HG03175 (cell line): ENCODE results near the gene KIAA1217.

Experiments
- ATAC-seq: cut with Tn5 transposase; IDR thresholded peaks from one replicate; pipeline ENCODE4 v1.9.1; 2021; ENCODE audit warnings: mild to moderate bottlenecking, moderate library complexity; ENCODE audit not compliant: unreplicated experiment

Gene KIAA1217

DNA sequence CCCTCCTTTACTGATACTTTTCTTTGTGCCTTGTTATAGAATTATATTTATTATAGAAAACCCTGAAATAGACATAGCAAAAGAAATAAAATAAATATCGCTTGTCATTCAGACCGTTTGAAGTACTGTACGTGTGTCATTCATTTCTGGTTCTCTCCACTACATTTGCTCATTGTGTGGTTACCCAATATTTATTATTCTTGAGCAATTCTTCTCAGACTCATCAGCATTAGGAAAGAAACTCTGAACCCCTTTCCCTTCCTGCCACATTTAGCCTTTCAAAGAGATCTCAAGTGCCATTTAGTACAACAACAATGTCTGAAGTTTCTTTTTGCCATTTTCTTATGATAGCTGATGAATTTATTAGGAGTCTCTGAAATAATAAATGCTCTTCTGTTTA lies 154.1 kb downstream of the KIAA1217 start:
- no peak for ATAC-seq

DNA sequence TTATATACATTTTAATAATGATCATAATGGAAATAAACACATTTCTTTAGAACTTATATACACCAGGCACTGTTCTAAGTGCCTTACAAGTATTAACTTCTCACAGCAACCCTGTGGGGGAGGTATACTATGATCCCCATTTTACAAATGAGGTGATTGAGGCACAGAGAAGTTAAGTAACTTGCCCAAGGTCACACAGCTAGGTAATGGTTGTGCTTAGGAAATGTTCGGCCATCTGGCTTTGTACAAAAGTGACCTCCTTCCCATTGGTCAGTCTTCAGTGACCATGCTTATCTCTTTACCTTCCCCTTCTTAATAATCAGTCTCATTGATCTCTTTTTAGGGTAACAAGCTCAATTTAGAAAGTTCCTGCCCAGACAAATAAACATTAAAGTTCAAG lies 158.8 kb downstream of the KIAA1217 start:
- ATAC-seq: no peak

DNA sequence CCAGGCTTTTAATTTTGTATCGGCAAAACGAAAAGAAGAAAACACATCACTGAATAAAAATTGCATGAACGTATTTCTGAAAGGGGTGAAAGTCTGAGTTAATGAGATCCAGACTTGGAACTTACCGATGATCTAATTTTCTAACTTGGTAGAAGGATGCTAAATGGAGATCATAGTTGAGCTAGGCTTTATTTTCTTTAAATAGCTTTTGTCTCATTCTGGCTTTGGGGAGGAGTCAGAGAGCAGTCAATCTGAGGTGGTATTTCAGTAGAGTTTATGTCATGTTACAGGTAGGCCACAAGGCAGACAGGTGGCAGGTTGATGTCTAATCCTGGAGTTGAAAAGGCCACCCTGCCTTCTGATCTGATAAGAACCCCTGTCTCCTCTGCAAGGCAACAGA lies 161.9 kb downstream of the KIAA1217 start:
- no peak for ATAC-seq

DNA sequence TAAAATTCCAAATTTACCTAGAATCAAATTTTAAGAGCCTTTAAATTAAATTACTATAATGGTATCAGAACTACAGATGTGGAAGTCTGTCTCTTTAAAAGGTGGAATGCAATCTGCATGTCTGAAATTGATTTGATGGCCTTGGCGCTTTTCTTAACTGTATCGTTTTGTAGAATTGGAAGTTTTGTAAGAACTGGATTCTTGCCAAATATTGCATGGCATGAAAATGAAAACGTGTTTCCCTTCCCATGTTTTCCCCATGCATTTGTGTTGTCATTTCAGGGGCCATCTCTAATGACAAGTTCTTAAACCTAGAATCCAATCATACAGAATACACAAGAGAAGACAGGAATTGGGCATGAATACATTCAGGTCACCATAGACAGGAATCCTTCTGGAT lies 162.5 kb downstream of the KIAA1217 start:
- no peak for ATAC-seq

DNA sequence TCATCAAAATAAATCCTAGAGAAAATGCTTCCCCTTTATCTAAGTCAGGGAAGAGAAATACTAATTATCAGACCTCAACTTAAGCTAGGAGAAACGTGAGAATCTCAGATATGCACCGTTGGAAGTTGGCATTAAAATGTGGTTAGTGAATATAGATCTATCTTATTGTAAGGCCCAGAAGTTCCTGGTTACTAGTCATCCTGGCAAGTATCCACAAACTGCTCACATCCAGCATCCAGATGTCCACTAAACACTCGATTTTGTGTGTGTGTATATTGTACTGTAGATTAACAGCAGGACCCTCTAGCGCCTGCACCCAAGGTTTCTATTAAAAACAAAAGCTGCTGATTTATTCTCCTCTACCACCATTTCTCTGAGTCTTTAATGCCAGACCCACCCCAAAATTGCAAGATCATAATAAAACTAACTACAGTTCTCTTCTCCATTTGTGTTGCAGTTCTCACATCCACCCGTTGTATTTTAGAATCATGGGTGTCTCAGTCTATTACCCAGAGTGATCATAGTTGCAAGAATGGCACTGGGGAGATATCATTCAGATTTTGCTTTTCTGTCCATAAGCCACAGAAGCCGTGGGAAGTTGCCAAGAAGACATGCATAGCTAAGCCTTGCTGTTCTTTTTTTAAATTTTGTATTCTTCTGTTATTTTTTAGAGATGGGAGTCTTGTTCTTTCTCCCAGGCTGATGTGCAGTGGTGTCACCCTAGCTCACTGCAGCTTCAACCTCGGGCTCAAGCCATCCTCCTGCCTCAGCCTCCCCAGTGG lies 165.4 kb downstream of the KIAA1217 start:
- no peak for ATAC-seq

DNA sequence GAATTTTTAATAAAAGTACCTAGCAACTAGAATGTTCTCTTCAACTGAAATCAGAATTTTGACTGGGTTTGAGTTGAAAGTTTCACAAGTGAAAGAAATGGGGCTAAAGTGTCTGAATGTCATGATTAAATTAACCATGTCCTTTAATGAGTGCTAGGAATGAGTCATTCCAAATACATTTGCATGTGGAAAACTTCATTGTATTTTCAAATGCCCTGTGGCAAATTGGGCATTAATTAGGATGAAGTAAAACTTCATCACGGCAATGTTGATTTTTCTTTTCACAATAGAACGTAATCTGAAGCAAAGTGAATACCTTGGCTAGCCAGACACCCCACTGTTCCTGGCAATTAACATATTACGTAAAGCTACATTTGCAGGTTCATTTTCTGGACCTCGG lies 166.6 kb downstream of the KIAA1217 start:
- no peak for ATAC-seq

DNA sequence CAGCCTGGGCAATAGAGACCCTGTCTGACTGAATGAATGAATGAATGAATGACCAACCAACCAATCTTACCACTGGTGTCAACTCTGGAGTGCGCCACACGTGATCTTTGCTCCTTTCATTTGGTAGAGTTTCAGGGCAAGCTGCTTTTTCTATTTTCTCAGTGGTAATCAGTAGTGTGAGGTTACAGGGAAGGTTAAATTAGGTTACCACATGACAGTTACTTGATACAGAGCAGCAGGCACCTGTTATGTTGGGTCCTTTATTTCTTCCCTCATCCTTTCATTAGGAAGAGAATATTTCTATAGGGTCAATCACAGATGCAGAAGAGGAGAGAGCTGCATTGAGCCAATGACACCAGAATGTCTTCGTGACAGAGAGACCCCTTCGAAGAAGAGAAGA lies 167.8 kb downstream of the KIAA1217 start:
- ATAC-seq: no peak

DNA sequence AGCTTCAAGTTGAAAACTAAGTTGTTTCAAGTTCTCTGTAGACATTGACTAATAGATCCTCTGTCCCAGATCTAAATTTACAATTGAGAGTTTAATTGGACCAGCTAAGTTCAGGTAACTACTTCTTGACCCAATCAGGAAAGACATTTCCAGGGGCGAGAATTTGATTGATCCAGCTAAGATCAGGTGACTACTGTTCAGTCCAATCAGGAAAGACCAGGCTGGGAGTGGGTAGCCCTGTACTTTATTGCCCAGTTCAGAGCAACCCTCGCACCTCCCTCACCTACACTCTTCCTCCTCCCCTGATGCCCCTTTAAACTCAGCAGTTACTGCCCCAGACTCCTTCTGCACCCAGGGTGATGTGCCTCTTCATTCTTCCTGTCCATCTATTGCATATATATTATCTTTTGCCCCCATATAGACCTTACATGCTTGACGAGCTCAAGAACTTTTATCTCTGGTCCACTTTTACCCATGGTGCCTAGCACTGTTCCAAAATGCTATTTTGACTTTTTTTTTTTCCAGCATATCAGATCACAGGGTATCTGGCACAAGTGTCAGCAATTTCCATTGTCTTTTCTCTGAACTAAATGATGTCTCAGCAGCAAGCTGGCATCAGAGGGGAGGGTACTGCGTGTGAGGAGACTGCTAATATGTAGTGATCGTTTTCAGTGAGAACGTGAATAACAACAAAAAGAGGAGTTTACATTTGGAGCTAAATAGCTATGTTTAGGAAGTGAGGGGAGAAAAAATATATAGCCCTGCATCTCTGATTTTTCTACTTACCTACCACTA lies 169.4 kb downstream of the KIAA1217 start:
- no peak for ATAC-seq

DNA sequence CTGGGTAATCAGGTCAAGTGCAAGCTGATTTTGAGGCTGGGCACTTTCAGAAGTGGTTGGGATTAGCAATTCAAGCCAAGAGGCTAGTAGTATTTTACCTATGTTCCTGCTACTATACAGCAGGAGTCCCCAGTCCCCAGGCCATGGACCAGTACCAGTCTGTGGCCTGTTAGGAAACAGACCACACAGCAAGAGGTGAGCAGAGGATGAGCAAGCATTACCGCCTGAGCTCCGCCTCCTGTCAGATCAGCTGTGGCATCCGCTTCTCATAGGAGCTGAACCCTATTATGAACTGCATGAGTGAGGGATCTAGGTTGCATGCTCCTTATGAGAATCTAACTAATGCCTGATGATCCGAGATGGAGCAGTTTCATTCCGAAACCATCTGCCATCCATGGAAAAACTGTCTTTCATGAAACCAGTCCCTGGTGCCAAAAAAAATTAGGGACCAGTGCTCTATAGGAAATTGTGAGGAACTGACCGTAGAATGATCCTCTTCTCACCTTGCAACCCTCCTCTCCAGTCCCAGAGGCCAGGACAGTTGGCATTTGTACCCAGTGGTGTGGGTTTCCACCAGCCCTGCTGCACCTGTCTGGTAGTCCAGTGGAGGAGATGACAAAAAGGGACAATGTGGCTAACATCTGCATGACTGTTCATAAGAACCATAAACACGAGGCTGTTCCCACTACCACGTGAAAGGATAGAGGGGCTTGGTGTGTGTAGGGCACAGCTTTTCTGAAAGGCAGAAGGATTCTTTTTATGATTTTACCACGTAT lies 172.5 kb downstream of the KIAA1217 start:
- ATAC-seq: no peak

DNA sequence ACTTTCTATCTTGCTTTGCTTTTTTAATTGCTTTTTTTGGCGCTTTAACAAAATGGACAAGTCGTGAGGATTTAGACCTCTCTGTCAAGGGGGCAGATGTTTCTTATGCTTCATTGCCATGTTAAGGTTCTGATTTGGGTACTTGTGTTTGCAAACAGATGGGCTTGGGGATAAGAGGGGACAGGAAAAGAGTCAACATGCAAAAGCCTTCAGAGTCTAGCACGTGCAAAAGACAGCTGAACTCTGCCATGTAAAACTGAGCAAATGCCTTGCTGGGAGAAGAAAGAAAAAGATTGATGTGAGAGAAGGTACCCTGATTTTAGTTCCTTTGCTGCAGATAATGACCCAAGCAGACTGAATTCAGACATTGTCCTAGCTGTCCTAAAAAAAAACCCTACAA lies 173.1 kb downstream of the KIAA1217 start:
- ATAC-seq: no peak

DNA sequence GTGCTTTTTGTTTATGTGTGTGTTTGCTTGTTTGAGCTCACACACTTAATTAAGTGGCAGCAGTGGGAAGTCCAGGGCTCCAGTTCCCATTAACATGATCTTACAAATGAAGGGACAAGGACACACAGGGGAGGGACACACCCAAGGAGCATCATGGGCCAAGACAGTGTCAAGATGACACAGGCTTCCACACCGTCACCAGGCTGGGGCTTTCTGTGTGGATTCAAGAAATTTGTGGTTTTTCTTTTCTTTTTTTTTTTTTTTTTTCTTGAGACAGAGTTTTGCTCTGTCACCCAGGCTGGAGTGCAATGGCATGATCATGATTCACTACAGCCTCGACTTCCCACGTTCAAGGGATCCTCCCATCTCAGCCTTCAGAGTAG lies 173.6 kb downstream of the KIAA1217 start:
- no peak for ATAC-seq

DNA sequence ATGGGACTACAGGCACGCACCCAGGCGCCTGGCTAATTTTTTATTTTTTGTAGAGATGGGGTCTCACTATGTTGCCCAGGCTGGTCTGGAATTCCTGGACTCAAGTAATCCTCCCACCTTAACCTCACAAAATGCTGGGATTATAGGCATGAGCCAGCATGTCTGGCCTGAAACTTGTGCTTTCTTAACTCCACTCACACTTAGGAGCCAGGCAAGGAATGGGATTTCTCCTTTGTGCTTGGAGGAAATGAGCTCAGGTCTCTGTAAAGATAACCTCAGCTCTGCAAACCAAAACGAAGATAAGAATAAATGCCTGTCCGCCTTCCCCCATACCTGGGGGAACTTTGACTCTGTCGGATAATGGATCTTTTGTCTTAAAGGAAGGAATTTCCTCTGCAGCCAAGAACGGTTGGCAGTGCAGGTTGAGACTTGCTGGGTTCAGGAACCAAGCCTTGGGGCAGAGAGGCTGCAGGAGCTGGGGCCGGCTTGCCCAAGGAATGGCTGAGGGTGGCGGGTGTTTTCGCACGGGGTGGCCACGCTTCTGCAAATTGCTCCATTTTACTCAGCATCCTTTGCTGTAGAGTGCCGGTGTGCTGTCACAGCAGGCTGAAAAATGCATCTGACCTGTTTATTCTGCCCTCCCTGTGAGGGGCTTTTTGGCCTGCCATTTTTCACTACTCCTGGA lies 174.2 kb downstream of the KIAA1217 start:
- ATAC-seq: peak; percentile 62

DNA sequence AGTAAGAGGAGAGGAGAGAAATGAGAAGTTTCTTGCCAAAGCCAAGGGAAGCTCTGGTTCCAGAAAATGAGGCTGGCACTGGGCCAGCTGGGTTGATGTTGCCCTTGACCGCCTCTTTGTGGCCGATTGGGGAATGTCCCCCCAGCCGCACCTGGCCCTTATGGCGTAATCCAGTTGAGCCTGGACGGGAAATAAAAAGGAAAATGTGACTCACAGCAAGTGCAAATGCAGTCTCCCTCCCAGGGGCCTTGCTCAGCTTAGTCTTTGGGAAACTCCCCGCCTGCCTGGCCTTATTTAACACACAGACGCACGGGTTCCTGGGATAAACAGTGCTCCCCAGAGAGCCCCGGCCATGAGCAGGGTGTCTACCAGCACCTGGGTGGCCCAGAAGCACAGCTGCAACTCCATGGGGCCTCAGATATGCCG lies 174.8 kb downstream of the KIAA1217 start:
- ATAC-seq: peak; percentile 95

DNA sequence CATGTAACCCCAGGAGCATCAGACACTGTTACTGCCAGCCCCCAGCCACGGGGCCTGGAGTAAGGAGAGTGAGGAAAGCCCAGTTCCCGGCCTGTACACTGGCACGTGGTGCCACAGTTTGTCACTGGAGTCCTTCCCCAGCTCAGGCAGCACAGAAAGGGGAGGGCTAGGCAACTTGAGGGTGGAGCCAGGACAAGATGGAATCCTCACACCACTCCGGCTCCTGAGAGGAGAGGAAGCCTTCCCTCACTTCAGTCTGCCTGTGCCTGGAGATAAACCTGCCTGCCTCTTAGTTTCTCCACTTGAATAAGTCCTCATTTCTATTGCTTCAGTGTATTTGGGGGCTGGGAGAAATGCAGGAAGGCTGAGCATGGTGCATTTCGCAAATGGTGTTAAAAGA lies 176.0 kb downstream of the KIAA1217 start:
- no peak for ATAC-seq

DNA sequence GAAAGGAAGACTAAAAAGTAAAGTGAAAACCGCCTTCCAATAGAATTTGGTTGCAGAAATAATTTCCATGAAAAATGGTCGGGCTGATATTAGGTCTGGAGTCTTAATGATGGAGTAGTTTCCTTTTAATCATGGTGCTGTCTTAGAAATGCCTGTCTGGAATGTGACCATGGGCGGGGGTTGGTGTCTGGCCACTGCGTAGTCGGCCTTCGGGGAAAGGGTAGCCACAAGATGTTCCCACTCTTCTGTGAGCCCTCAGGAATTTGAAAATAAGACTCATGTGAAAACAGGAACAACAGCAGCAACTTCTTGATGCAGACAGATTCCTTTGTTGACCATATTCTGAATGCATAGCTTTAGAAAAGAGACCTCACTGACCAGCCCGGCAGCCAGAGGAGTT lies 176.8 kb downstream of the KIAA1217 start:
- ATAC-seq: no peak

DNA sequence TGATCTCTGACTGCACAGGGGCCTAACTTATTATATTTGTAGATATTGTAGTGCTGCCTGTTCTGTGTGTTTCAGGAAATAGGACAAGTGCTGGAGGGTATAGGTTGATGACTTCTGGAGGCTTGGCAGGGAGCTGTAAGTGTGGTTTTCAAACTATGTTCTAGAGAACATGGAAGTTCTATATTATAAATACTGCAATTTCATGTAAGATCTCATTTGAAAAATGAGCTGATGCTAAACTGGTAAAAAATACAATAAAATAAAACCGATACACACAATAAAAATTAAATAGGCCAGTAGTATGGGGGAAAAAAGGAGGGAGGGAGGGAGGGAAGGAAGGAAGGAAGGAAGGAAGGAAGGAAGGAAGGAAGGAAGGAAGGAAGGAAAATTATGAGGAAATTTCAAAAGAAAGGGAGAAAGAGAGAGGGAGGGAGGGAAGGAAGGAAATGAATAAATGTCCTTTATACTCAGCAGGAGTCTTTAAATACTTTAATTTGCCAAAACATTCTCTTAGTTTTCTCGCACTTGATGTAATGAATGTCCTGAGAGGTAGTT lies 181.3 kb downstream of the KIAA1217 start:
- no peak for ATAC-seq

DNA sequence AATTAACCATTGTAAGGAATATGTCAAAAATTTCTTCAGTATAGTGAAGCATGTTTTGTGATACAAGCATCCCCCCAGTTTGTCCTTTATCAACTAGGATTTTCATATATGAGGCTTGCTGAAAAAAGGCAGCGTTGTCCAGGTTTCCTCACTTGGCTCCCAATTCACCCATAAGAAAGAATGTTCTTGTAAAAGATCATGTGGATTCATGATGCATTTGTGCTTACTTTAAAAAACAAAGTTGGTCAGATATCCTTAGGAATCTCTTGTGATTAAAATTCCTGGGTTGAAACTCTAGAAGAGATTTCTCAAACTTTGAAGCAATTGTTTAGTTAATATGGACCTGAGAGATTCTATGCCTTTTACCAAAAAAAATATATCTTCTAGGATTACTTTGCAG lies 181.8 kb downstream of the KIAA1217 start:
- ATAC-seq: no peak

DNA sequence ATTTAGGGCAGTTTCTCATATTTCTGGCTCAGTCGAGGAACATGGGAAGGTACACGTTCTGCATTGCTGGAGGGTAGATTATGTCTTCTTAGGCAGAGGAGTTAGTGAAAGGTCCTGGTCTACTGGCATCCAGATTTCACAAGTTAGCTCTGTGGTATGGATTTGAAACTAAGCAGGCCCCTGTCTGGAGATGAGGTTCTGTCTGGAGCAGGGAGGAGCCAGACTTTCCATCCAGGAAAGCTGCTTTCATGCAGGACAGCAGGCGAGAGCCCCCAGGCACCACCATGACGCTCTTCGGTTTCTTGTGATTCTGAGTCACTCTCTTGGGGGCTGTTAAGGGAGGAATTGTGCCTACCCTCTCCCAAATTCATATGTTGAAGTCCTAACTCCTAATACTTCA lies 184.3 kb downstream of the KIAA1217 start:
- ATAC-seq: no peak

DNA sequence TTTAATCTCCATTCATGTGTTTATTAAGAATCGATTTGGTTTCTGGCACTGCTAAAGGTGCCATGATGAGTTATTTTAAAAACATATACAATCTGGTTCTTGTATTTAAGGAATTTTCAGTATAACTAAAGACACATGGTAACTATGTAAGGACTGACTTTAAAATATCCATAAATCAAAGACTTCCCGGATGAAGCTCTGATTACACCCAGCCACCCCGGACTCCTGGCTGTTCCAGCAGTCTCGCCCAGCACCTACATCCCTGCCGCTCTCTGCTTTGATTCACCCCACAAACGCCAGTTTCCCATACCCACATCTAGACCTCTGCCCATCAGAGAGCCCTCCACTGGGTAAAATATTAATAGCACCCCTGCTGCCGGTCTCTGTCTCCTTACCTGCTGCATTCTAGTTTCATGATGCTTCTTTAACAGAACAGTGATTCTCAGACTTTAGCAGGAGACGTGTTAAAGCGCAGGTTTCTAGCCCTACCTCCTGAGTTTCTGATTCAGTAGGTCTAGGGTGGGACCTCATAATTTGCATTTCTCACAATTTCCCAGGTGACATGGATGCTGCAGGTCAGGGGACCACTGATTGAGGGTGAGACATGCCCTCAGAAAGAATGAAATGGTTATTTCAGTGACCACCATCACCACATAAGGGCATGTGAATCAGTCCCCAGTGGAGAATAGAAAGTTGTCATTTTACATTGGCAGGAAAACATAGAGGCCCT lies 185.7 kb downstream of the KIAA1217 start:
- no peak for ATAC-seq

DNA sequence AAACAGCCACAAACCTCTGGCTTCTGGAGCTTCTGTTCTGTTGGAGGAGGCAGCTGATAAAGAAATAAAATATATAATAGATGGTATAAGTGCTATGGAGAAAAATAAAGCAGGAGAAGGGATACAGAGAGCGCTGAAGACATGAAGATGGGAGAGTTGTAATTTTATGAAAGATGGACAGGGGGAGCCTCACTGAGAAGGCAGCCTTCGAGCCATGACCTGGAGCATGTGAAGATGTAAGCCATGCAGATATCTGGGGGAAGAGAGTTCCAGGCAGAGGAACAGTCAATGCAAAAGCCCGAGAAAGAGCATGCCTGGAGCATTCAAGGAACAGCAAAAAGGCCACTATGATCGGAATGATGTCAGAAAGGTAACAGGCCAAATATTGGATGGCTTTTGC lies 187.5 kb downstream of the KIAA1217 start:
- no peak for ATAC-seq
